Frontal cortex (tissue), 4 donors: Measurements from ENCODE around the gene SGPL1. TPM values are rescaled to one million over a fixed set of nuclear protein-coding genes. Genes with fewer than 3 reads are reported as not detected.
A peak's percentile ranks its signal among the peaks of the same experiment; 100 is the strongest.
"Not testable (repeated sequence)": the region's sequence is repeated elsewhere in the genome, so short reads cannot be mapped to it uniquely, and the experiment has no call there.

Experiments used
- DNase-seq, 2 donors: peaks; one replicate each; pipeline ENCODE4 v3.0.0; 2012; ENCODE audit warnings: low spot score in 2 of 2
- FAIRE-seq: peaks from 2 replicates; lab custom pipeline; 2012; peaks lifted over from hg19 to GRCh38; lab: Jason Lieb, UNC
- total RNA-seq: library from RNA; depleted of rRNA; stranded (reverse); fragments of >200 nt; gene quantifications from one replicate; pipeline ENCODE4 v1.2.3, GENCODE V29; 2014
- donor health status: control.
- donor health status: control.
- donor health status: control.

Gene SGPL1
- total RNA-seq: 40.4 TPM

- no peak for FAIRE-seq
- DNase-seq: peak; percentile 91 to 93
These were observed at the start of gene SGPL1 for GRCh38 chr10:70815504-70816219. TSS of gene SGPL1 (plus strand) at chr10:70815948. CDS start at chr10:70816854, 906 bp downstream.

- DNase-seq, FAIRE-seq: not testable (repeated sequence)
These were observed 47.6 kb upstream of the SGPL1 start for GRCh38 chr10:70768026-70768685.

- DNase-seq: no peak
- FAIRE-seq: no peak
These were observed 46.6 kb upstream of the SGPL1 start for GRCh38 chr10:70769121-70769520.

GRCh38 chr10:70770001-70770400, 45.7 kb upstream of the SGPL1 start:
- FAIRE-seq (no peak), DNase-seq (no peak)

- FAIRE-seq: not testable (repeated sequence)
These were observed 45.2 kb upstream of the SGPL1 start for GRCh38 chr10:70770516-70770915.

GRCh38 chr10:70771311-70772194, 44.2 kb upstream of the SGPL1 start:
- no peak for FAIRE-seq
- DNase-seq: peak in 1 of 2 donors; percentile 3

More at GRCh38 chr10:70770516-70770915, 45.2 kb upstream of the SGPL1 start:
- DNase-seq: not testable (repeated sequence)

- DNase-seq (peak in 1 of 2 donors; percentile 2), FAIRE-seq (no peak)
These were observed 43.1 kb upstream of the SGPL1 start for GRCh38 chr10:70772627-70773026.

GRCh38 chr10:70773461-70773860, 42.3 kb upstream of the SGPL1 start:
- no peak for FAIRE-seq

GRCh38 chr10:70773965-70774809, 41.6 kb upstream of the SGPL1 start:
- DNase-seq (no peak), FAIRE-seq (no peak)

More at GRCh38 chr10:70773461-70773860, 42.3 kb upstream of the SGPL1 start:
- no peak for DNase-seq

- FAIRE-seq (no peak), DNase-seq (no peak)
These were observed 40.7 kb upstream of the SGPL1 start for GRCh38 chr10:70774810-70775678.

GRCh38 chr10:70775679-70776454, 39.9 kb upstream of the SGPL1 start:
- DNase-seq (no peak), FAIRE-seq (no peak)

- FAIRE-seq (no peak), DNase-seq (no peak)
These were observed 39.2 kb upstream of the SGPL1 start for GRCh38 chr10:70776455-70777005.

- no peak for DNase-seq
- no peak for FAIRE-seq
These were observed 38.5 kb upstream of the SGPL1 start for GRCh38 chr10:70777063-70777875.

GRCh38 chr10:70778267-70778924, 37.4 kb upstream of the SGPL1 start:
- DNase-seq (no peak), FAIRE-seq (no peak)

- DNase-seq: peak in 1 of 2 donors; percentile 42
- FAIRE-seq: no peak
These were observed 36.7 kb upstream of the SGPL1 start for GRCh38 chr10:70779088-70779487.
